ENCODE measurements around the gene AP1S3. TPM values are rescaled to one million over a fixed set of nuclear protein-coding genes. Genes with fewer than 3 reads are reported as not detected.
A peak's percentile ranks its signal among the peaks of the same experiment; 100 is the strongest.

The AP1S3 gene
- total RNA-seq, 1 donor from 2014 or later: 3.5 TPM

- Mint-ChIP-seq H3K27me3 (ENCODE audit: unreplicated experiment) (no peaks in the 10 kb centered on the region), H3K9me3 (ENCODE audit: unreplicated experiment) (no peaks in the 10 kb centered on the region), H3K36me3 (ENCODE audit: unreplicated experiment) (no peaks in the 10 kb centered on the region), H3K4me1 (ENCODE audit: unreplicated experiment) (peaks cover 37% of the 10 kb centered on the region), H3K27ac (ENCODE audit: unreplicated experiment) (no peak overlapping the region), H3K4me3 (ENCODE audit: unreplicated experiment) (no peak overlapping the region)
- no peak for DNase-seq (ENCODE audit: extremely low spot score, unreplicated experiment)
- TF ChIP-seq, protein P1, sequence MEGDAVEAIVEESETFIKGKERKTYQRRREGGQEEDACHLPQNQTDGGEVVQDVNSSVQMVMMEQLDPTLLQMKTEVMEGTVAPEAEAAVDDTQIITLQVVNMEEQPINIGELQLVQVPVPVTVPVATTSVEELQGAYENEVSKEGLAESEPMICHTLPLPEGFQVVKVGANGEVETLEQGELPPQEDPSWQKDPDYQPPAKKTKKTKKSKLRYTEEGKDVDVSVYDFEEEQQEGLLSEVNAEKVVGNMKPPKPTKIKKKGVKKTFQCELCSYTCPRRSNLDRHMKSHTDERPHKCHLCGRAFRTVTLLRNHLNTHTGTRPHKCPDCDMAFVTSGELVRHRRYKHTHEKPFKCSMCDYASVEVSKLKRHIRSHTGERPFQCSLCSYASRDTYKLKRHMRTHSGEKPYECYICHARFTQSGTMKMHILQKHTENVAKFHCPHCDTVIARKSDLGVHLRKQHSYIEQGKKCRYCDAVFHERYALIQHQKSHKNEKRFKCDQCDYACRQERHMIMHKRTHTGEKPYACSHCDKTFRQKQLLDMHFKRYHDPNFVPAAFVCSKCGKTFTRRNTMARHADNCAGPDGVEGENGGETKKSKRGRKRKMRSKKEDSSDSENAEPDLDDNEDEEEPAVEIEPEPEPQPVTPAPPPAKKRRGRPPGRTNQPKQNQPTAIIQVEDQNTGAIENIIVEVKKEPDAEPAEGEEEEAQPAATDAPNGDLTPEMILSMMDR (IDR thresholded peaks at IDR 0.05): no peak
These were observed 25.6 kb downstream of the AP1S3 start for GRCh38 chr2:223811757-223812156.

DNA sequence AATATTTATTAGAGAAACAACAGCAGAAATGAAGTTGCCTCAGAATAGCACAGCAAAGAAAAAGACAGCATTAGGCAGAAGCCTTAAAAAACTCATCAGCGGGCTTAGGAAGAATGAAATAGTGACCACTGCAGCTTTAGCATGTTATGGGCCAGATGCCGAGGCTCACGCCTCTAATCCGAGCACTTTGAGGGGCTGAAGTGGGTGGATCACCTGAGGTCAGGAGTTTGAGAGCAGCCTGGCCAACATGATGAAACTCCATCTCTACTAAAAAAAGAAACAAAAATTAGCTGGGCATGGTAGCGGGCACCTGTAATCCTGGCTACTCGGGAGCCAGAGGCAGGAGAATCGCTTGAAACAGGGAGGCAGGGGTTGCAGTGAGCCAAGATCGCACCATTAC lies 32.4 kb downstream of the AP1S3 start:
- peaks cover 6% of the 10 kb centered on the region for H3K9me3 Mint-ChIP-seq (ENCODE audit: unreplicated experiment)
- H3K36me3 Mint-ChIP-seq (ENCODE audit: unreplicated experiment): no peaks in the 10 kb centered on the region
- DNase-seq (ENCODE audit: extremely low spot score, unreplicated experiment): no peak
- H3K4me3 Mint-ChIP-seq (ENCODE audit: unreplicated experiment): no peak overlapping the region
- H3K27me3 Mint-ChIP-seq (ENCODE audit: unreplicated experiment): no peaks in the 10 kb centered on the region
- peaks cover 16% of the 10 kb centered on the region for H3K4me1 Mint-ChIP-seq (ENCODE audit: unreplicated experiment)
- H3K27ac Mint-ChIP-seq (ENCODE audit: unreplicated experiment): peak overlapping the region; percentile 8
- TF ChIP-seq, protein P1 (IDR thresholded peaks at IDR 0.05): no peak

DNA sequence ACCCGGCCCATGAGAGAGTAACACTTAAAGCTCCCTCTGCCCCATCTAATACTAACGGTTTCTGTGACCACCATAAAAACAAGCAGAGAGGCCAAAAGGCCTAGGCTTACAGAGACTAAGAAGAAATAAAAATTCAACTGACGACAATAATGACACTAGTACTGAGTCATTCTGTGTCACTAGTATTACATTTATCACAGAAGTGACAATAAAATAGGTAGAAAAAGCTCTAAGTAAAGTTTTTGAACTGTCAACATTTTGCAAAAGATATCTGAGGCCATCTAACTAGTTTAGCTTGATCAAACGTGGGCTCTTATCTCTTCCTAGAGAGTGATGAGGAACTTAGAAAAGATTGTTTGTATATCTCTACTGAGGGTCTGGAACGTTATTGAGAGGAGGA lies 35.6 kb downstream of the AP1S3 start:
- no peaks in the 10 kb centered on the region for H3K27me3 Mint-ChIP-seq (ENCODE audit: unreplicated experiment)

GRCh38 chr2:223800908-223801307 lies 36.5 kb downstream of the AP1S3 start:
- Mint-ChIP-seq H3K36me3 (ENCODE audit: unreplicated experiment) (no peaks in the 10 kb centered on the region), H3K9me3 (ENCODE audit: unreplicated experiment) (peaks cover 6% of the 10 kb centered on the region)

More for the DNA sequence above, 35.6 kb downstream of the AP1S3 start:
- DNase-seq (ENCODE audit: extremely low spot score, unreplicated experiment): no peak
- Mint-ChIP-seq H3K9me3 (ENCODE audit: unreplicated experiment) (peaks cover 6% of the 10 kb centered on the region), H3K36me3 (ENCODE audit: unreplicated experiment) (no peaks in the 10 kb centered on the region), H3K4me1 (ENCODE audit: unreplicated experiment) (peaks cover 45% of the 10 kb centered on the region), H3K27ac (ENCODE audit: unreplicated experiment) (no peak overlapping the region), H3K4me3 (ENCODE audit: unreplicated experiment) (no peak overlapping the region)
- TF ChIP-seq, protein P1 (IDR thresholded peaks at IDR 0.05): no peak

GRCh38 chr2:223797811-223798721 lies 39.3 kb downstream of the AP1S3 start:
- Mint-ChIP-seq H3K9me3 (ENCODE audit: unreplicated experiment) (peaks cover 6% of the 10 kb centered on the region), H3K27ac (ENCODE audit: unreplicated experiment) (peak overlapping the region; percentile 38), H3K27me3 (ENCODE audit: unreplicated experiment) (no peaks in the 10 kb centered on the region), H3K4me3 (ENCODE audit: unreplicated experiment) (no peak overlapping the region), H3K4me1 (ENCODE audit: unreplicated experiment) (peaks cover 39% of the 10 kb centered on the region), H3K36me3 (ENCODE audit: unreplicated experiment) (no peaks in the 10 kb centered on the region)
- no peak for DNase-seq (ENCODE audit: extremely low spot score, unreplicated experiment)
- TF ChIP-seq, protein P1 (IDR thresholded peaks at IDR 0.05): peak; percentile 84

More at GRCh38 chr2:223800908-223801307, 36.5 kb downstream of the AP1S3 start:
- Mint-ChIP-seq H3K4me1 (ENCODE audit: unreplicated experiment) (peaks cover 45% of the 10 kb centered on the region), H3K27ac (ENCODE audit: unreplicated experiment) (no peak overlapping the region), H3K27me3 (ENCODE audit: unreplicated experiment) (no peaks in the 10 kb centered on the region), H3K4me3 (ENCODE audit: unreplicated experiment) (no peak overlapping the region)
- TF ChIP-seq, protein P1 (IDR thresholded peaks at IDR 0.05): no peak
- DNase-seq (ENCODE audit: extremely low spot score, unreplicated experiment): no peak

Data from osteocyte (in vitro differentiated cells).